Activated naive CD4-positive, alpha-beta T cell treated with anti-CD3 and anti-CD28 coated beads, Interleukin-2, amount 50 U/mL, for 72 hours (primary cell): Measurements from ENCODE around the gene CDC42EP1. TPM values are rescaled to one million over a fixed set of nuclear protein-coding genes. Genes with fewer than 3 reads are reported as not detected.
"Not testable (repeated sequence)": the region's sequence is repeated elsewhere in the genome, so short reads cannot be mapped to it uniquely, and the experiment has no call there.

Experiments
- ATAC-seq, 2 donors: fragments of 150-1000 bp; cut with Tn5 transposase; 2 replicates each; pipeline ENCODE4 v1.10.0; 2021; ENCODE audit warnings: mild to moderate bottlenecking in 2 of 2, moderate library complexity in 2 of 2
- DNase-seq, 2 donors: peaks; one replicate each; pipeline ENCODE4 v3.0.0; 2021 to 2022; ENCODE audit warnings: low spot score in 2 of 2
- H3K27ac Mint-ChIP-seq, 2 donors: one replicate each; pipeline ENCODE4 v1.8.0; 2022; ENCODE audit warnings: mild to moderate bottlenecking in 2 of 2, mixed read lengths in 2 of 2
- H3K36me3 Mint-ChIP-seq, 2 donors: one replicate each; pipeline ENCODE4 v1.8.0; 2022; ENCODE audit warnings: mixed read lengths in 2 of 2
- H3K9me3 Mint-ChIP-seq, 2 donors: one replicate each; pipeline ENCODE4 v1.8.0; 2022; ENCODE audit warnings: mixed read lengths in 2 of 2
- total RNA-seq, 2 donors: library from RNA; stranded (reverse); gene quantifications; one replicate each; pipeline ENCODE4 v1.2.3, GENCODE V29; 2022

CDC42EP1 gene
- total RNA-seq, 2 donors from 2014 or later = 0.09 to 1.9 TPM

GRCh38 chr22:37527081-37527752 is 33.1 kb upstream of the CDC42EP1 start:
- H3K9me3 Mint-ChIP-seq, ATAC-seq, H3K27ac Mint-ChIP-seq, DNase-seq, H3K36me3 Mint-ChIP-seq: not testable (repeated sequence)

DNA sequence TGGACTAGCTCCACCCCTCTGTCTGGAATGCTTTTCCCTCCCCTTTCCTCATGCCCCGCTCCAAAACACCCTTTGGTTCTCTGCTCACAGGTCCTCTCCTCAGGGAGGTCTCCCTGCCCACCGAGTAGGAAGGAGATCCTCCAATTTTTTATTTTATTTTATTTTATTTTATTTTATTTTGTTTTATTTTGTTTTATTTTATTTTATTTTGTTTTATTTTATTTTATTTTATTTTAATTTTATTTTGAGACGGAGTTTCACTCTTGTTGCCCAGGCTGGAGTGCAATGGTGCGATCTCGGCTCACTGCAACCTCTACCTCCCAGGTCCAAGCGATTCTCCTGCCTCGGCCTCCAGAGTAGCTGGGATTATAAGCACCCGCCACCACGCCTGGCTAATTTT is 32.3 kb upstream of the CDC42EP1 start:
- not testable (repeated sequence) for ATAC-seq, H3K36me3 Mint-ChIP-seq, H3K9me3 Mint-ChIP-seq, H3K27ac Mint-ChIP-seq, DNase-seq

GRCh38 chr22:37529652-37530345 is 30.5 kb upstream of the CDC42EP1 start:
- H3K27ac Mint-ChIP-seq = no peak overlapping the region
- no peaks in the 10 kb centered on the region for H3K9me3 Mint-ChIP-seq
- H3K36me3 Mint-ChIP-seq = no peaks in the 10 kb centered on the region
- ATAC-seq (peak; percentile 50 to 91), DNase-seq (no peak)

DNA sequence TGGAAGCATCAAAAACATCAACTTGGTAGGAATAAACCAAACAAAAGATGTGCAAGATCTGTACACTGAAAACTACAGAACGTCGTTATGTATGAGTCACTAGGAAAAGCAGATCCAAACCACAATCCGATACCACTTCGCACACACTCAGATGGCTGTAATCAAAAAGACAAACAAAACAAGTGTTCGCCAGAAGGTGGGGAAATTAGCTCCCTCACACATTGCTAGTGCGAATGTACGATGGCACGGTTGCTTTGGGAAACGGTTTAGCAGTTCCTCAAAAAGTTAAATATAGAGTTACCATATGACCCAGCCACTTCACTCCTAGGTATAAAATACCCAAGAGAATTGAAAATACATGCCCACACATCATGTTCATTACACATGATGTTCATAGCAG is 26.3 kb upstream of the CDC42EP1 start:
- ATAC-seq (peak; percentile 12 to 59), DNase-seq (no peak)
- Mint-ChIP-seq H3K9me3 (no peaks in the 10 kb centered on the region), H3K36me3 (no peaks in the 10 kb centered on the region), H3K27ac (no peak overlapping the region)

DNA sequence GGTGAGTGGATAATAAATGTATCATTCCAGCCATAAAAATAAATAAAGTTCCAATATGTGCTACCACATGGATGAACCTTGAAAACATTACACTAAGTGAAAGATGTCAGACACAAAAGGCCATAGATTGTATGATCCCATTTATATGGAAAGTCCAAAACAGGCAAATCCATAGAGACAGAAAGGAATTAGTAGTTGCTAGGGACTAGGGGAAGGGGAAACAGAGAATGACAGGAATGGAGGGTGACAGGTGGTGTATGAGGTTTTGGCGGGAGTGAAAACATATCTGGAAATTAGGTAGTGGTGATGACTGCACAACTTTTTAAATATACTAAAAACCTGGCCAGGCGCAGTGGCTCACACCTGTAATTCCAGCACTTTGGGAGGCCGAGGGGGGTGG is 25.8 kb upstream of the CDC42EP1 start:
- ATAC-seq (no peak), DNase-seq (no peak)
- no peaks in the 10 kb centered on the region for H3K36me3 Mint-ChIP-seq
- H3K27ac Mint-ChIP-seq = no peak overlapping the region
- H3K9me3 Mint-ChIP-seq = no peaks in the 10 kb centered on the region

DNA sequence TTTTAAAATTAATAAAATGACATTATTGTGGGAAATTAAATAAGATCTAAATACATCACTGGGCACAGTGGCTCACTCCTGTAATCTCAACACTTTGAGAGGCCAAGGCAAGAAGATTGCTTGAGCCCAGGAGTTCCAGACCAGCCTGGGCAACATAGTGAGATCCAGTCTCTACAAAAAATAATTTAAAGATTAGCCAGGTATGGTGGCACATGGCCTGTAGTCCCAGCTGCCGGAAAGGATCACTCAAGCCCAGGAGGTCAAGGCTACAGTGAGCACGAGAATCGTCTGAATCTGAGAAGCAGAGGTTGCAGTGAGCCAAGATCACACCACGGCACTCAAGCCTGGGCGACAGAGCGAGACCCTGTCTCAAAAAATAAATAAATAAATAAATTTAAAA is 25.1 kb upstream of the CDC42EP1 start:
- DNase-seq = no peak
- no peaks in the 10 kb centered on the region for H3K9me3 Mint-ChIP-seq

GRCh38 chr22:37538590-37539357 is 21.5 kb upstream of the CDC42EP1 start:
- peak overlapping the region in 1 of 2 donors; percentile 43 for H3K27ac Mint-ChIP-seq

More for the DNA sequence above, 25.1 kb upstream of the CDC42EP1 start:
- Mint-ChIP-seq H3K36me3 (no peaks in the 10 kb centered on the region), H3K27ac (no peak overlapping the region)
- no peak for ATAC-seq

DNA sequence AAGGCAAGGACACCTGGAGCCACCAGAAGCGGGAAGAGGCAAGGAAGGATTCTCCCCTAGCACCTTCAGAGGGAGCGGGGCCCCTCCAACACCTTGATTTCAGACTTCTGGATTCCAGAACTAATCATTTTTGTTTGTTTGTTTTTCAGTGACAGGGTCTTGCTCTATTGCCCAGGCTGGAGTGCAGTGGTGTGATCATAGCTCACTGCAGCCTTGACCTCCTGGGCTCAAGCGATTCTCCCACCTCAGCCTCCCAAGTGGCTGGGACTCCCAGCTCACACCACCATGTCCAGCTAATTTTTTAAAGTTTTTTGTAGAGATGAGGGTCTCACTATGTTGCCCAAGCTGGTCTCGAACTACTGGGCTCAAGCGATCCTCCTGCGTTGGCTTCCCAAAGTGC is 20.5 kb upstream of the CDC42EP1 start:
- not testable (repeated sequence) for H3K36me3 Mint-ChIP-seq, ATAC-seq, H3K9me3 Mint-ChIP-seq, DNase-seq, H3K27ac Mint-ChIP-seq

More at GRCh38 chr22:37538590-37539357, 21.5 kb upstream of the CDC42EP1 start:
- ATAC-seq (peak; percentile 91 to 95), DNase-seq (peak; percentile 89 to 93)
- Mint-ChIP-seq H3K9me3 (no peaks in the 10 kb centered on the region), H3K36me3 (no peaks in the 10 kb centered on the region)

- peak overlapping the region in 1 of 2 donors; percentile 52 for H3K27ac Mint-ChIP-seq
- ATAC-seq, DNase-seq: not testable (repeated sequence)
These were observed 17.9 kb upstream of the CDC42EP1 start for GRCh38 chr22:37542416-37542815.

DNA sequence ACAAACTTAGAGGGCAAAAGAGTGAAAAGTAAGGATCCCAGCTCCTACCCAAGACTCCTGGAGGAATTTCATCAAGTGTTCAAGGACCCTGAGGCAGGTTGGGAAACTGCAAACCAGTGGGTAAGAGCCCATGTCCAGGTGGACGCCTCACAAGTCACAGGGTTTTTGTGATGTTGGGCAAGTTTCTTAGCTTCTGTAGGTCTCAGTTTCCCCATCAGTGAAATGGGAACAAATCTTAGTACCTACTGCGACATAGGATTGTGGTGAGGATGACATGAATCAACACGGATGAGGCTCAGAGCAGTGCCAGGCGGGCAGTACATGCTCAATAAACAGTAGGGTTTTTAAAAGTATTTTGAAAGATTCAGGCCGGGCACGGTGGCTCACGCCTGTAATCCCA is 17.3 kb upstream of the CDC42EP1 start:
- no peaks in the 10 kb centered on the region for H3K36me3 Mint-ChIP-seq
- DNase-seq (no peak), ATAC-seq (no peak)
- no peak overlapping the region for H3K27ac Mint-ChIP-seq
- H3K9me3 Mint-ChIP-seq = no peaks in the 10 kb centered on the region

More at GRCh38 chr22:37542416-37542815, 17.9 kb upstream of the CDC42EP1 start:
- H3K9me3 Mint-ChIP-seq, H3K36me3 Mint-ChIP-seq: not testable (repeated sequence)

- no peaks in the 10 kb centered on the region for H3K36me3 Mint-ChIP-seq
- H3K9me3 Mint-ChIP-seq = no peaks in the 10 kb centered on the region
- ATAC-seq (peak; percentile 43 to 73), DNase-seq (peak in 1 of 2 donors; percentile 71)
- peak overlapping the region; percentile 54 to 76 for H3K27ac Mint-ChIP-seq
These were observed 15.2 kb upstream of the CDC42EP1 start for GRCh38 chr22:37544955-37545702.

DNA sequence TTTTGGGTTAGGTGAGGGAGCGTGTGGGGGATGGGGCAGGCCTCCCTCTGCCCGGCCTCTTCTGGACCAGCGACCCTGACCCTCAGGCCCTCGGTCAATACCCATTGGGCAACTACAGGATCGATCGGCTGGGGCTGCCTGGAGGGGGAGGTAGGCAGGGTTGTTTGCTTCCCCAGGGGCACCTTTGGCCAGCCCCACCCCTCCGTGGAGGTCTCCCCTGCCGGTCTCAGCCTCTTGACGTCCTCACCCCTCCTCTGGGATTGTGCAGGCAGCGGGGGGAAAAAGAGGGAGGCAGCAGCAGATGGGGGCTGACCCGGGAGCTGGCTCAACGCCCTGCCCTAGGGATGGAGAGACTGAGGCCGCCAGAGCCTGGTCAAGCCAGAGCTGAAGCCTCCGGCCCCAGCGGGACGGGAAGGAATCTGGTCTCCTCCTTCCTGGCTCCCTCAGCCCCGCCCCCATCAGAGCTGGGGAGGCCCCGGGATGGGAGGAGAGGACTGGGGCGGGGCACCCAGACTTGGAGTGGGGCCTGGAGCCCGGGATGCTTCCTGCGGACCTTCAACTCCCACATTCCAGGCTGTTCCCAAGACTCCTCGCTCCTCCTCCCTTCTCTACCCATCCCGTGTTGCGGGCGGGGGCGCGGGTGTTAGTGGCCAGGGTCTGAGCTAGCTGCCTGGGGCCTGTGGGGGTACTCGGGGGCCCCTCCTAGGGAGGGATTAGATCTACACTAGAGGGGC is 14.4 kb upstream of the CDC42EP1 start:
- ATAC-seq = no peak
- DNase-seq = no peak
- Mint-ChIP-seq H3K9me3 (no peaks in the 10 kb centered on the region), H3K36me3 (no peaks in the 10 kb centered on the region), H3K27ac (peak overlapping the region in 1 of 2 donors; percentile 54)

DNA sequence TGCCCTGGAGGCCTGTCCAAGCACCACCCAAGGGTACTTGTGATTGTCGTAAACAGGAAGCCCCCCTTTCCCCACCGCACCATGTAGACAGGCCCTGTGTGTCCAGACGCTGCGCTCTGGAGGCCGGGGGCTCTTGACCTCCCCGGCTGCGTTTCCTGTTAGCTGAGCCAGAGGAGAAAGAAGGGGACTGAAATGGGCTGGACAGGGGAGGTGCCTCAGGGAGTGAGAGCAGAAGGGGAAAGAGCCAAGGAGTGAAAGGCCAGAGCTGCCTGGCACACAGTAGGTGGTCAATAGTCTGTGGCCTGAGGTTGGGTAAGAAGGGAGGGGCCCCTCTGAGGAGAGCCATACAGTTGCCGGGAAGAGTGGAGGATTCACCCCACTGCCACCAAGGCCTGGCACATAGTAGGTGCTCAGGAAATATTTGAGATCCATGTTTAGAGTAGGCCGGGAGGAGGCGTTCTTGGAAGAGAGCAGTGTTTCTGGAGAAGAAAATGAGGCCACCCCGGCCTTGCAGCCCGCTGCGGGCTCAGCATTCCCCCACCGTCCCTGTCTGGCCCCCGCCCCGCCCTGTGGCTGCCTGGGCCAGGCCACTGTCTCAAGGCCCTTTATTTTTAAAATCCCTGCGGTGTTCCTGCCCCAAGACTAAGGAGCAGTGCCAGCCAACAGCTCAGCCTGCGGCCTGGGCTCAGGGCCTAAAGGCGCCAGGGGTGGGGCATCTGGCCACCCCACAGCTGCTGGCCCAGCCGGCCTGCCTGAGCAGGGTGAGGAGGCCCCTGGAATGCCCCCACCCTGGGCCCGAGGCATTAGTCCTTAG is 13.6 kb upstream of the CDC42EP1 start:
- DNase-seq = no peak
- Mint-ChIP-seq H3K27ac (peak overlapping the region in 1 of 2 donors; percentile 24), H3K36me3 (no peaks in the 10 kb centered on the region), H3K9me3 (no peaks in the 10 kb centered on the region)
- no peak for ATAC-seq

DNA sequence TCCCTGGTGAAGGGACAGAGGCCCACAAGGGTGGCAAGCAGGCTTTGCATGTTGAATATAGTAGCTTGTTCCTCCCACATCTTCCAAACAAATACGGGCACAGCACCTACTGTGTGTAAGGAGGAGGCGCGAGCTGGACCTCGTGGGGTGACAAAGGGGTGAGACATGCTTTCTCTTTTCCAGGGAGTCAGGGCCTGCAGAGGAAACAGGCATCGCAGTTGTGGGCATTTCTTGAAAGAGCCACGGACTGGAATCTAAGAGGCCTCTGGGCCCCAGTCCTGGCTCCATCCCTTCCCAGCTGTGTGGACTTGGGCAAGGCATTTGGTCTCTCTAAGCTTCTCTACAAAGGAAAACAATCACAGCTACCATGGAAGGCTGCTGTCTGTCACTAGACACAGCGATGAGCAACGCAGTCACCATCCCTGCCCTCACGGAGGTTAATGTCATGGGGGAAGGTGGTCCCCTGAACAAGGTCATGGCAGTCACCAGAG is 13.0 kb upstream of the CDC42EP1 start:
- ATAC-seq (no peak), DNase-seq (no peak)
- H3K27ac Mint-ChIP-seq = no peak overlapping the region
- H3K9me3 Mint-ChIP-seq = no peaks in the 10 kb centered on the region
- H3K36me3 Mint-ChIP-seq = no peaks in the 10 kb centered on the region

DNA sequence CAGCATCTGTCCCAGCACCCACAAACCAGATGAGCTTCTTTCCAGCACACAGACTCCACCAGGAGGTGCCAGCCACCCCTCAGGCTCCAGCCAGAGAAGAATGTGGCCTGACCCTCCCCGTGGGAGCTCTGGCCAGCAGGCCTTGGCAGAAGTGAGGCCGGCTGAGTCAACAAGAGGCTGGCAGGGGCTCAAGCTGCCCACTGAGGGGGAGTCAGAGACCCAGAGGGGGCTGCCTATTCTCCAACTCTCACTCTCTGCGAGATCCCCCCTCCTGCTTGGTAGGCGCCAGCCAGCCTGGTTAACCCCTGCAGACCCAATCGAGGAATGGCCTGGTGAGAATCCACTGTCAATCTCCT is 10.6 kb upstream of the CDC42EP1 start:
- ATAC-seq (no peak), DNase-seq (no peak)
- Mint-ChIP-seq H3K9me3 (no peaks in the 10 kb centered on the region), H3K27ac (no peak overlapping the region), H3K36me3 (no peaks in the 10 kb centered on the region)
